SH-SY5Y (cell line): ENCODE data around the gene COPE.

Experiments
- GATA2 ChIP-seq: IDR thresholded peaks from 2 replicates; pipeline ENCODE4 v1.6.1; 2011; ENCODE audit warnings: mild to moderate bottlenecking, low read depth, low read length
- GATA3 ChIP-seq: IDR thresholded peaks from 2 replicates; pipeline ENCODE4 v1.6.1; 2011; ENCODE audit warnings: low read depth, mild to moderate bottlenecking, low read length, moderate library complexity

GRCh38 chr19:18905058-18905456 lies 14.1 kb downstream of the COPE start:
- TF ChIP-seq GATA2, result no peak
- TF ChIP-seq GATA3, result no peak
